ENCODE results near the gene TXNRD2.
A peak's percentile ranks its signal among the peaks of the same experiment; 100 is the strongest.
"Not testable (repeated sequence)": the region's sequence is repeated elsewhere in the genome, so short reads cannot be mapped to it uniquely, and the experiment has no call there.

TXNRD2 gene

GRCh38 chr22:19836512-19836911, 105.1 kb downstream of the TXNRD2 start:
- H3K79me2 ChIP-seq (ENCODE audit: low read length), result no peaks in the 10 kb centered on the region
- no peak overlapping the region for H2AFZ ChIP-seq (ENCODE audit: low read depth, low read length)
- TF ChIP-seq EZH2phosphoT487 (IDR thresholded peaks at IDR 0.05; ENCODE audit: low read depth), result no peak
- no peak for TF ChIP-seq CTCF (IDR thresholded peaks at IDR 0.05; ENCODE audit: low read depth, low read length)
- H4K20me1 ChIP-seq (ENCODE audit: insufficient read depth, low read length), result no peaks in the 10 kb centered on the region
- H3K27me3 ChIP-seq (ENCODE audit: low read depth, low read length), result no peaks in the 10 kb centered on the region
- no peaks in the 10 kb centered on the region for H3K36me3 ChIP-seq (replicated peaks; ENCODE audit: low read depth, low read length)
- H3K9ac ChIP-seq (ENCODE audit: low read length), result no peak overlapping the region
- H3K27ac ChIP-seq (ENCODE audit: low read length), result no peak overlapping the region
- peaks cover 10% of the 10 kb centered on the region for H3K4me1 ChIP-seq (ENCODE audit: low read length)
- H3K4me2 ChIP-seq (ENCODE audit: low read length), result no peak overlapping the region
- no peak overlapping the region for H3K4me3 ChIP-seq (ENCODE audit: low read length)
- H3K9me3 ChIP-seq (ENCODE audit: insufficient read depth, low read length), result no peaks in the 10 kb centered on the region

- Histone ChIP-seq H3K4me2 (ENCODE audit: low read length) (no peak overlapping the region), H3K4me1 (ENCODE audit: low read length) (peaks cover 10% of the 10 kb centered on the region), H3K4me3 (ENCODE audit: low read length) (no peak overlapping the region), H3K9me3 (ENCODE audit: insufficient read depth, low read length) (no peaks in the 10 kb centered on the region), H3K9ac (ENCODE audit: low read length) (no peak overlapping the region), H3K27ac (ENCODE audit: low read length) (no peak overlapping the region), H3K27me3 (ENCODE audit: low read depth, low read length) (no peaks in the 10 kb centered on the region), H4K20me1 (ENCODE audit: insufficient read depth, low read length) (no peaks in the 10 kb centered on the region), H3K79me2 (ENCODE audit: low read length) (no peaks in the 10 kb centered on the region), H2AFZ (ENCODE audit: low read depth, low read length) (no peak overlapping the region), H3K36me3 (replicated peaks; ENCODE audit: low read depth, low read length) (no peaks in the 10 kb centered on the region)
- TF ChIP-seq CTCF (IDR thresholded peaks at IDR 0.05; ENCODE audit: low read depth, low read length) (no peak), EZH2phosphoT487 (IDR thresholded peaks at IDR 0.05; ENCODE audit: low read depth) (no peak)
Observed at GRCh38 chr22:19834599-19834998, 107.0 kb downstream of the TXNRD2 start.

DNA sequence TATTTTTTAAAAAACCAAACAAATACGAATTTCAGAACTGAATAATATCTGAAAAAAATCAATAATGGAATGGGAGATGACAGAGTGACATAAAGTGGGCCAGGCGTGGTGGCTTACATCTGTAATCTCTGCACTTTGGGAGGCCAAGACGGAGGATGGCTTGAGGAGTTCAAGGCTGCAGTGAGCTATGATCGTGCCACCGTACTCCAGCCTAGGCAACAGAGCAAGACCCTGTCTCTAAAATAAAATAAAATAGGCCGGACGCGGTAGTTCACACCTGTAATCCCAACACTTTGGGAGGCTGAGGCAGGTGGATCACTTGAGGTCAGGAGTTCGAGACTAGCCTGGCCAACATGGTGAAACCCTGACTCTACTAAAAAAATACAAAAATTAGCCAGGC, 108.3 kb downstream of the TXNRD2 start:
- H2AFZ ChIP-seq (ENCODE audit: low read depth, low read length); H3K4me3 ChIP-seq (ENCODE audit: low read length); H3K27me3 ChIP-seq (ENCODE audit: low read depth, low read length); H3K4me2 ChIP-seq (ENCODE audit: low read length); H3K36me3 ChIP-seq (replicated peaks; ENCODE audit: low read depth, low read length); H3K9me3 ChIP-seq (ENCODE audit: insufficient read depth, low read length); H4K20me1 ChIP-seq (ENCODE audit: insufficient read depth, low read length); H3K79me2 ChIP-seq (ENCODE audit: low read length); H3K27ac ChIP-seq (ENCODE audit: low read length); H3K4me1 ChIP-seq (ENCODE audit: low read length); H3K9ac ChIP-seq (ENCODE audit: low read length): not testable (repeated sequence)

DNA sequence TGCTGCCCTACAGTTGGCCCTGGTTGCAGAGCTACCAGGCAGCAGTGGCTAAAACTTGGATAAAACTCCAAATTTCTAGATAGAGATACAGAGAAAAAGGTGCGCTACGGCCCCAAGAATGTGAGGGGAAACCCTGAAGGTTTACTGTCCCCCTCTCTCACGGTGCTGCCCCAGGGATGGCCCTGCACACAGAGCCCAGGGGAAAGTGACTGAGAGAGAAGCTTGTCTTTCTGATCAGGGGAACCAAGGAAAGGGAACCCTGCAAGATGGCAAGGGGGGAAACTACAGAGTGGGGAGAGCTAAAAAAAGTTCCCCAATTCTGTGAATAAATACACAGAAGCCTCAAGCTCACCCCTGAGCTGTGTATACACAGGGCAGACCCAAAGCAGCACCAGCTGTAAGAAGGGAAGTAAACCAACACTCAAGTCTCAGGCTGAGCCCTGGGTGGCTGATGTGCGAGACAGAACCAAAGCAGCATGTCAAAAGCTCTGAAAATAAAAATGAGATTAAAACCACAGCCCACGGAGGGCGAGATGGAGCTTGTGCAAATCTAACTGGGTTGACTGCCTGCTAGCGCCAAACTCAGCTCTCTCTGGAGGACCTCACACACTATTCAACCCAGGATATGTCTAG, 109.0 kb downstream of the TXNRD2 start:
- Histone ChIP-seq H3K9me3 (ENCODE audit: insufficient read depth, low read length) (no peaks in the 10 kb centered on the region), H3K36me3 (replicated peaks; ENCODE audit: low read depth, low read length) (no peaks in the 10 kb centered on the region), H3K9ac (ENCODE audit: low read length) (no peak overlapping the region), H3K4me1 (ENCODE audit: low read length) (peaks cover 10% of the 10 kb centered on the region), H4K20me1 (ENCODE audit: insufficient read depth, low read length) (no peaks in the 10 kb centered on the region), H3K27me3 (ENCODE audit: low read depth, low read length) (no peaks in the 10 kb centered on the region), H3K4me3 (ENCODE audit: low read length) (no peak overlapping the region), H3K79me2 (ENCODE audit: low read length) (no peaks in the 10 kb centered on the region), H3K4me2 (ENCODE audit: low read length) (peak overlapping the region; percentile 32), H3K27ac (ENCODE audit: low read length) (no peak overlapping the region), H2AFZ (ENCODE audit: low read depth, low read length) (0 out of 2 replicates have a peak overlapping the region, but pooled peaks have one; percentile 9)
- TF ChIP-seq CTCF (IDR thresholded peaks at IDR 0.05; ENCODE audit: low read depth, low read length) (no peak), EZH2phosphoT487 (IDR thresholded peaks at IDR 0.05; ENCODE audit: low read depth) (no peak)

- not testable (repeated sequence) for H3K27me3 ChIP-seq (ENCODE audit: low read depth, low read length); H3K9me3 ChIP-seq (ENCODE audit: insufficient read depth, low read length); H3K36me3 ChIP-seq (replicated peaks; ENCODE audit: low read depth, low read length); H3K4me1 ChIP-seq (ENCODE audit: low read length); H3K79me2 ChIP-seq (ENCODE audit: low read length); H3K4me3 ChIP-seq (ENCODE audit: low read length); H2AFZ ChIP-seq (ENCODE audit: low read depth, low read length); H3K27ac ChIP-seq (ENCODE audit: low read length); H4K20me1 ChIP-seq (ENCODE audit: insufficient read depth, low read length); H3K9ac ChIP-seq (ENCODE audit: low read length)
- H3K4me2 ChIP-seq (ENCODE audit: low read length), result peak overlapping the region; percentile 32; the same call in 1 of the 2 replicates
Observed at GRCh38 chr22:19831979-19832378, 109.6 kb downstream of the TXNRD2 start.
